Inflammatory macrophage treated with lipopolysaccharide for 4 hours (primary cell): Measurements from ENCODE around the gene ASB6.

ENCODE experiments used
- DNase-seq: peaks from one replicate; pipeline ENCODE4 v3.0.0-alpha.2; 2020

Gene ASB6

GRCh38 chr9:129624947-129625346, 17.0 kb downstream of the ASB6 start:
- DNase-seq = peak; percentile 81

GRCh38 chr9:129624168-129624759, 17.7 kb downstream of the ASB6 start:
- DNase-seq = peak; percentile 46

- peak; percentile 93 for DNase-seq
Measured at GRCh38 chr9:129623331-129623730, 18.6 kb downstream of the ASB6 start.

- DNase-seq = no peak
Measured at GRCh38 chr9:129620669-129621295, 21.2 kb downstream of the ASB6 start, which contains the start of gene C9orf50. Gene C9orf50 (minus strand): TSS chr9:129621101. CDS start chr9:129620574, 527 bp downstream.

- DNase-seq = peak; percentile 24
Measured at GRCh38 chr9:129619787-129620668, 21.9 kb downstream of the ASB6 start.

GRCh38 chr9:129617167-129617566, 24.8 kb downstream of the ASB6 start:
- peak; percentile 44 for DNase-seq

- no peak for DNase-seq
Measured at GRCh38 chr9:129615407-129616285, 26.3 kb downstream of the ASB6 start.

- no peak for DNase-seq
Measured at GRCh38 chr9:129614932-129615331, 27.0 kb downstream of the ASB6 start.

GRCh38 chr9:129613520-129614175, 28.3 kb downstream of the ASB6 start:
- DNase-seq = no peak

GRCh38 chr9:129612815-129613519, 29.0 kb downstream of the ASB6 start:
- no peak for DNase-seq

GRCh38 chr9:129612123-129612522, 29.8 kb downstream of the ASB6 start:
- no peak for DNase-seq

- no peak for DNase-seq
Measured at GRCh38 chr9:129611307-129611800, 30.6 kb downstream of the ASB6 start.

- peak; percentile 56 for DNase-seq
Measured at GRCh38 chr9:129610473-129611306, 31.3 kb downstream of the ASB6 start.

GRCh38 chr9:129610213-129610472, 31.8 kb downstream of the ASB6 start:
- DNase-seq = no peak

GRCh38 chr9:129609486-129610212, 32.3 kb downstream of the ASB6 start:
- no peak for DNase-seq

GRCh38 chr9:129608561-129609481, 33.1 kb downstream of the ASB6 start:
- no peak for DNase-seq

- no peak for DNase-seq
Measured at GRCh38 chr9:129607027-129607387, 34.9 kb downstream of the ASB6 start.

- DNase-seq = no peak
Measured at GRCh38 chr9:129606161-129607026, 35.6 kb downstream of the ASB6 start.
